HG03159 (cell line): ENCODE results near the gene SCFD2.
"Not testable (repeated sequence)": the region's sequence is repeated elsewhere in the genome, so short reads cannot be mapped to it uniquely, and the experiment has no call there.

Experiments used
- ATAC-seq: cut with Tn5 transposase; IDR thresholded peaks from one replicate; pipeline ENCODE4 v1.9.1; 2021; ENCODE audit warnings: mild to moderate bottlenecking, moderate library complexity; ENCODE audit not compliant: unreplicated experiment

Gene SCFD2

GRCh38 chr4:53150631-53151488 is 215.0 kb downstream of the SCFD2 start:
- no peak for ATAC-seq

GRCh38 chr4:53147711-53148110 is 218.2 kb downstream of the SCFD2 start:
- no peak for ATAC-seq

GRCh38 chr4:53147197-53147596 is 218.7 kb downstream of the SCFD2 start:
- ATAC-seq: no peak

GRCh38 chr4:53141308-53141707 is 224.6 kb downstream of the SCFD2 start:
- no peak for ATAC-seq

- not testable (repeated sequence) for ATAC-seq
Observed at GRCh38 chr4:53139256-53139655, 226.6 kb downstream of the SCFD2 start.

GRCh38 chr4:53137468-53137867 is 228.4 kb downstream of the SCFD2 start:
- no peak for ATAC-seq

- ATAC-seq: no peak
Observed at GRCh38 chr4:53136954-53137353, 228.9 kb downstream of the SCFD2 start.

- no peak for ATAC-seq
Observed at GRCh38 chr4:53132132-53132891, 233.5 kb downstream of the SCFD2 start.

- ATAC-seq: no peak
Observed at GRCh38 chr4:53131562-53131925, 234.3 kb downstream of the SCFD2 start.

- no peak for ATAC-seq
Observed at GRCh38 chr4:53130896-53131561, 234.8 kb downstream of the SCFD2 start.

GRCh38 chr4:53128706-53129357 is 237.0 kb downstream of the SCFD2 start:
- no peak for ATAC-seq

- no peak for ATAC-seq
Observed at GRCh38 chr4:53128231-53128630, 237.6 kb downstream of the SCFD2 start.

- ATAC-seq: no peak
Observed at GRCh38 chr4:53127365-53127764, 238.5 kb downstream of the SCFD2 start.

GRCh38 chr4:53126099-53126498 is 239.8 kb downstream of the SCFD2 start:
- no peak for ATAC-seq

- no peak for ATAC-seq
Observed at GRCh38 chr4:53123819-53124218, 242.0 kb downstream of the SCFD2 start.

- ATAC-seq: no peak
Observed at GRCh38 chr4:53123171-53123570, 242.7 kb downstream of the SCFD2 start.

GRCh38 chr4:53122280-53123116 is 243.4 kb downstream of the SCFD2 start:
- no peak for ATAC-seq

GRCh38 chr4:53121264-53121865 is 244.5 kb downstream of the SCFD2 start:
- ATAC-seq: no peak

GRCh38 chr4:53120778-53121177 is 245.1 kb downstream of the SCFD2 start:
- no peak for ATAC-seq

GRCh38 chr4:53119680-53120079 is 246.2 kb downstream of the SCFD2 start:
- ATAC-seq: no peak
